HEK293 (cell line): ENCODE data around the gene SLC49A3.

ENCODE experiments used
- CTCF ChIA-PET: fragments of 350-600 bp; formaldehyde crosslinking; extraction: SDS; loops from one replicate; lab custom pipeline; 2021; ENCODE audit warnings: antibody characterized with exemption; lab: Yijun Ruan, JAX
- POLR2A ChIA-PET: fragments of 300-600 bp; formaldehyde crosslinking; extraction: SDS; loops from one replicate; lab custom pipeline; 2020; ENCODE audit warnings: antibody characterized with exemption, inconsistent platforms; lab: Yijun Ruan, JAX
- H3K27ac ChIP-seq: fragments of 200-500 bp; sonication (Bioruptor generic); 2 replicates; pipeline ENCODE4 v1.5.1; 2014; ENCODE audit warnings: low read depth, low read length, control low read depth, inconsistent platforms; ENCODE audit errors: extremely low read depth
- H3K36me3 ChIP-seq, 2 experiments: fragments of 200-500 bp in 1 of 2; sonication (Bioruptor generic) in 1 of 2; 1 replicate in 1 of 2; 2 replicates in 1 of 2; pipeline ENCODE4 v1.5.1; 2014 to 2017; ENCODE audit warnings: inconsistent platforms in 2 of 2, low read length in 2 of 2; ENCODE audit not compliant: control insufficient read depth in 2 of 2, insufficient read depth in 1 of 2
- H3K4me1 ChIP-seq: fragments of 200-500 bp; sonication (Bioruptor generic); 2 replicates; pipeline ENCODE4 v1.5.1; 2014; ENCODE audit warnings: mild to moderate bottlenecking, low read length, inconsistent platforms; ENCODE audit not compliant: control insufficient read depth, insufficient read depth
- H3K4me3 ChIP-seq: 2 replicates; pipeline ENCODE4 v1.5.1; 2011; ENCODE audit warnings: low read depth, mild to moderate bottlenecking, control low read depth, low read length, moderate library complexity
- H3K9me3 ChIP-seq: fragments of 200-500 bp; sonication (Bioruptor generic); 2 replicates; pipeline ENCODE4 v1.5.1; 2014; ENCODE audit warnings: low read depth, low read length, inconsistent platforms; ENCODE audit not compliant: control insufficient read depth, insufficient read depth
- BCL11B ChIP-seq: fragments of 450-650 bp; formaldehyde crosslinking; IDR thresholded peaks from 2 replicates; pipeline ENCODE4 v1.5.1; 2016; ENCODE audit warnings: low read depth, missing biosample characterization, missing genetic modification characterization
- HOXD13 ChIP-seq: sonication (generic); formaldehyde crosslinking; IDR thresholded peaks from 2 replicates; pipeline ENCODE4 v1.8.0; 2022; ENCODE audit warnings: missing genetic modification reagents, borderline replicate concordance
- KLF10 ChIP-seq: fragments of 450-650 bp; IDR thresholded peaks from 2 replicates; pipeline ENCODE4 v1.5.1; 2018; ENCODE audit warnings: missing biosample characterization, mild to moderate bottlenecking, missing genetic modification characterization
- KLF8 ChIP-seq: fragments of 450-650 bp; formaldehyde crosslinking; IDR thresholded peaks from 2 replicates; pipeline ENCODE4 v1.5.1; 2016; ENCODE audit warnings: missing biosample characterization, missing genetic modification characterization
- KLF9 ChIP-seq: fragments of 450-650 bp; formaldehyde crosslinking; IDR thresholded peaks from 2 replicates; pipeline ENCODE4 v1.5.1; 2016; ENCODE audit warnings: missing biosample characterization, missing genetic modification characterization, low read depth
- MEIS1 ChIP-seq: sonication (generic); formaldehyde crosslinking; IDR thresholded peaks from 2 replicates; pipeline ENCODE4 v1.8.1; 2022; ENCODE audit warnings: missing genetic modification reagents, mild to moderate bottlenecking, borderline replicate concordance
- MZF1 ChIP-seq: fragments of 450-650 bp; formaldehyde crosslinking; IDR thresholded peaks from 2 replicates; pipeline ENCODE4 v1.5.1; 2017; ENCODE audit warnings: missing biosample characterization, missing genetic modification characterization, borderline replicate concordance
- OSR2 ChIP-seq: fragments of 450-650 bp; formaldehyde crosslinking; IDR thresholded peaks from 2 replicates; pipeline ENCODE4 v1.5.1; 2016; ENCODE audit warnings: missing biosample characterization, missing genetic modification characterization
- SP3 ChIP-seq: fragments of 450-650 bp; formaldehyde crosslinking; IDR thresholded peaks from 2 replicates; pipeline ENCODE4 v1.5.1; 2016; ENCODE audit warnings: missing biosample characterization, missing genetic modification characterization
- SP7 ChIP-seq: fragments of 450-650 bp; formaldehyde crosslinking; IDR thresholded peaks from 2 replicates; pipeline ENCODE4 v1.5.1; 2016; ENCODE audit warnings: missing biosample characterization, missing genetic modification characterization
- TRIM28 ChIP-seq: IDR thresholded peaks from 2 replicates; pipeline ENCODE4 v1.6.1; 2011; ENCODE audit warnings: low read length, control low read depth, borderline replicate concordance
- ZFP37 ChIP-seq: fragments of 450-650 bp; formaldehyde crosslinking; IDR thresholded peaks from 2 replicates; pipeline ENCODE4 v1.5.1; 2016; ENCODE audit warnings: missing biosample characterization, missing genetic modification characterization
- ZFP69B ChIP-seq: fragments of 450-650 bp; formaldehyde crosslinking; IDR thresholded peaks from 2 replicates; pipeline ENCODE4 v1.5.1; 2016; ENCODE audit warnings: missing biosample characterization, missing genetic modification characterization
- ZNF169 ChIP-seq: fragments of 450-650 bp; formaldehyde crosslinking; IDR thresholded peaks from 2 replicates; pipeline ENCODE4 v1.5.1; 2016; ENCODE audit warnings: missing biosample characterization, missing genetic modification characterization
- ZNF223 ChIP-seq: fragments of 450-650 bp; formaldehyde crosslinking; IDR thresholded peaks from 2 replicates; pipeline ENCODE4 v1.5.1; 2016; ENCODE audit warnings: missing biosample characterization, missing genetic modification characterization
- ZNF23 ChIP-seq: fragments of 450-650 bp; formaldehyde crosslinking; IDR thresholded peaks from 2 replicates; pipeline ENCODE4 v1.5.1; 2016; ENCODE audit warnings: missing biosample characterization, missing genetic modification characterization, borderline replicate concordance
- ZNF239 ChIP-seq: fragments of 450-650 bp; formaldehyde crosslinking; IDR thresholded peaks from 2 replicates; pipeline ENCODE4 v1.5.1; 2016; ENCODE audit warnings: missing biosample characterization, missing genetic modification characterization
- ZNF292 ChIP-seq: fragments of 450-650 bp; formaldehyde crosslinking; IDR thresholded peaks from 2 replicates; pipeline ENCODE4 v1.5.1; 2016; ENCODE audit warnings: low read depth, missing biosample characterization, missing genetic modification characterization, borderline replicate concordance
- ZNF514 ChIP-seq: fragments of 450-650 bp; formaldehyde crosslinking; IDR thresholded peaks from 2 replicates; pipeline ENCODE4 v1.5.1; 2016; ENCODE audit warnings: missing biosample characterization, missing genetic modification characterization
- ZNF571 ChIP-seq: fragments of 450-650 bp; formaldehyde crosslinking; IDR thresholded peaks from 2 replicates; pipeline ENCODE4 v1.5.0; 2017; ENCODE audit warnings: missing biosample characterization, missing genetic modification characterization
- ZNF585B ChIP-seq: fragments of 450-650 bp; formaldehyde crosslinking; IDR thresholded peaks from 2 replicates; pipeline ENCODE4 v1.5.1; 2016; ENCODE audit warnings: missing biosample characterization, missing genetic modification characterization
- ZNF600 ChIP-seq: fragments of 450-650 bp; formaldehyde crosslinking; IDR thresholded peaks from 2 replicates; pipeline ENCODE4 v1.5.1; 2016; ENCODE audit warnings: missing biosample characterization, missing genetic modification characterization
- ZNF623 ChIP-seq: fragments of 450-650 bp; formaldehyde crosslinking; IDR thresholded peaks from 2 replicates; pipeline ENCODE4 v1.5.1; 2016; ENCODE audit warnings: missing biosample characterization, missing genetic modification characterization
- ZNF664 ChIP-seq: fragments of 450-650 bp; formaldehyde crosslinking; IDR thresholded peaks from 2 replicates; pipeline ENCODE4 v1.5.1; 2016; ENCODE audit warnings: missing biosample characterization, missing genetic modification characterization
- ZNF843 ChIP-seq: fragments of 450-650 bp; formaldehyde crosslinking; IDR thresholded peaks from 2 replicates; pipeline ENCODE4 v1.5.1; 2016; ENCODE audit warnings: missing biosample characterization, missing genetic modification characterization
- ZSCAN23 ChIP-seq: fragments of 450-650 bp; formaldehyde crosslinking; IDR thresholded peaks from 2 replicates; pipeline ENCODE4 v1.5.1; 2016; ENCODE audit warnings: missing biosample characterization, missing genetic modification characterization
- TF ChIP-seq, protein P1 (sequence below): fragments of 450-650 bp; formaldehyde crosslinking; IDR thresholded peaks from 2 replicates; pipeline ENCODE4 v1.5.1; 2017; ENCODE audit warnings: missing biosample characterization, missing genetic modification characterization
- TF ChIP-seq, protein P2 (sequence below): fragments of 450-650 bp; formaldehyde crosslinking; IDR thresholded peaks from 2 replicates; pipeline ENCODE4 v1.5.1; 2017; ENCODE audit warnings: missing biosample characterization, missing genetic modification characterization
- TF ChIP-seq, protein P3 (sequence below): fragments of 450-650 bp; formaldehyde crosslinking; IDR thresholded peaks from 2 replicates; pipeline ENCODE4 v1.5.1; 2016; ENCODE audit warnings: missing biosample characterization, missing genetic modification characterization
- TF ChIP-seq, protein P4 (sequence below): fragments of 450-650 bp; formaldehyde crosslinking; IDR thresholded peaks from 2 replicates; pipeline ENCODE4 v1.5.1; 2017; ENCODE audit warnings: missing biosample characterization, missing genetic modification characterization
- TF ChIP-seq, protein P5 (sequence below): fragments of 450-650 bp; formaldehyde crosslinking; IDR thresholded peaks from 2 replicates; pipeline ENCODE4 v1.5.1; 2016; ENCODE audit warnings: missing biosample characterization, missing genetic modification characterization

Gene SLC49A3

DNA sequence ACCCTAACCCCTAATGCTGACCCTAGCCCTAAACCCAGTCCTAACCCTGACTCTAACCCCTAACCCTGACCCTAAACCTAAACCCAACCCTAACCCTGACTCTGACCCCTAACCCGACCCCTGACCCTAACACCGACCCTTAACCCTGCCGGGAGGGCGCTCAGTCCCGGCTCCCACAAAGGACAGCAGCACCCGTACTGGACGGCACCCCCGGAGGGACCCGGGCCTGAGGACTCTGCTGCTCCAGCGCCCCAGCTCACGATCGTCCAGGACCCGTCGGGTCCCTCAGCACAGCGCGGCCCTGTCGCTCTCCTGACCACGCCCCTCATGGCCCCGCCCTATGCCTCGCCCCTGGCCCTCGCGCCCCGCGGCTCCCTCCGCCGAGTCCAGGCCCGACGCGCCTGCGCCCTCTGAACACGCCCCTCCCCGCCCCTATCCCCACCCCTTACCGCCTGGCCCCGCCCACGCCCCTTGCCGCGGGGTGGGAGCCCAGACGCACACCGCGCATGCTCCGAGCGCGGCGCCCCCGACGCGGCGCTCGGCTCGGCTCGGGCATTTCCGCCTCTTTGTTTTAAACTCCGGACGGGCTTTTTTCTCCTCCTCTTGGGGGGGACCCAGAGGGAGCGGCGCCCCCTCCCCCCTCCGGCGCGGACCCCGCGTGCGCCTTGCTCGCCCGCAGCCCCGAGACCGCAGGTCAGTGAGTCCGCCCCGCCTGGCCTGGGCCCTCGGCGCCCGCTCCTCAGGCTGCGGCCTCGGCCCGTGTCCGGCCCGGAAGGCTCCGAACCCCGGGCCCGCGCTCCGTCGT, 16.5 kb upstream of the SLC49A3 start, which contains the start of gene PCGF3:
Gene PCGF3 (plus strand): TSS at position 555 of the 805 bp plus-strand sequence. CDS start 27,849 bp downstream, outside the sequence.
- no peaks in the 10 kb centered on the region for H3K9me3 ChIP-seq
- ChIA-PET CTCF (no interaction called here), POLR2A (interaction anchor here (0.6 kb wide), 1 partner anchor 31 kb away, joined by 4 read pairs; the partner anchor contains the start of genes ATP5ME and MYL5)
- H3K4me1 ChIP-seq, result no peaks in the 10 kb centered on the region
- peaks cover 0 to 22% of the 10 kb centered on the region in 2 experiments; a peak in 1 of 3 replicates for H3K36me3 ChIP-seq
- H3K27ac ChIP-seq, result peak within 1 kb of the TSS; percentile 81; the same call in 1 of the 2 replicates
- H3K4me3 ChIP-seq, result peak within 1 kb of the TSS; percentile 70
- peak; percentile 100 for TF ChIP-seq BCL11B
- no peak for TF ChIP-seq MZF1 (tag by site-specific recombination)
- TF ChIP-seq ZSCAN23 (tag by site-specific recombination), result no peak
- TF ChIP-seq, protein P1, sequence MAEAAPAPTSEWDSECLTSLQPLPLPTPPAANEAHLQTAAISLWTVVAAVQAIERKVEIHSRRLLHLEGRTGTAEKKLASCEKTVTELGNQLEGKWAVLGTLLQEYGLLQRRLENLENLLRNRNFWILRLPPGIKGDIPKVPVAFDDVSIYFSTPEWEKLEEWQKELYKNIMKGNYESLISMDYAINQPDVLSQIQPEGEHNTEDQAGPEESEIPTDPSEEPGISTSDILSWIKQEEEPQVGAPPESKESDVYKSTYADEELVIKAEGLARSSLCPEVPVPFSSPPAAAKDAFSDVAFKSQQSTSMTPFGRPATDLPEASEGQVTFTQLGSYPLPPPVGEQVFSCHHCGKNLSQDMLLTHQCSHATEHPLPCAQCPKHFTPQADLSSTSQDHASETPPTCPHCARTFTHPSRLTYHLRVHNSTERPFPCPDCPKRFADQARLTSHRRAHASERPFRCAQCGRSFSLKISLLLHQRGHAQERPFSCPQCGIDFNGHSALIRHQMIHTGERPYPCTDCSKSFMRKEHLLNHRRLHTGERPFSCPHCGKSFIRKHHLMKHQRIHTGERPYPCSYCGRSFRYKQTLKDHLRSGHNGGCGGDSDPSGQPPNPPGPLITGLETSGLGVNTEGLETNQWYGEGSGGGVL (tag by site-specific recombination), result peak; percentile 50; the same call in 1 of the 2 replicates
- TF ChIP-seq OSR2 (tag by site-specific recombination), result no peak
- TF ChIP-seq KLF10 (tag by site-specific recombination), result 0 out of 2 replicates have a peak, but pooled peaks have one; percentile 29
- TF ChIP-seq ZNF585B, result no peak
- no peak for TF ChIP-seq ZFP37 (tag by site-specific recombination)
- TF ChIP-seq, protein P2, sequence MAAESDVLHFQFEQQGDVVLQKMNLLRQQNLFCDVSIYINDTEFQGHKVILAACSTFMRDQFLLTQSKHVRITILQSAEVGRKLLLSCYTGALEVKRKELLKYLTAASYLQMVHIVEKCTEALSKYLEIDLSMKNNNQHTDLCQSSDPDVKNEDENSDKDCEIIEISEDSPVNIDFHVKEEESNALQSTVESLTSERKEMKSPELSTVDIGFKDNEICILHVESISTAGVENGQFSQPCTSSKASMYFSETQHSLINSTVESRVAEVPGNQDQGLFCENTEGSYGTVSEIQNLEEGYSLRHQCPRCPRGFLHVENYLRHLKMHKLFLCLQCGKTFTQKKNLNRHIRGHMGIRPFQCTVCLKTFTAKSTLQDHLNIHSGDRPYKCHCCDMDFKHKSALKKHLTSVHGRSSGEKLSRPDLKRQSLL (tag by site-specific recombination), result peak; percentile 64; the same call in 1 of the 2 replicates
- TF ChIP-seq SP3 (tag by site-specific recombination), result peak; percentile 80
- TF ChIP-seq ZNF223 (tag by site-specific recombination), result no peak
- no peak for TF ChIP-seq HOXD13
- no peak for TF ChIP-seq ZNF843
- TF ChIP-seq KLF8 (tag by site-specific recombination), result peak; percentile 97
- TF ChIP-seq ZNF664 (tag by site-specific recombination), result no peak
- TF ChIP-seq ZFP69B (tag by site-specific recombination), result no peak
- TF ChIP-seq ZNF623 (tag by site-specific recombination), result no peak
- peak; percentile 92 for TF ChIP-seq KLF9 (tag by site-specific recombination)
- TF ChIP-seq SP7, result no peak
- TF ChIP-seq ZNF514, result no peak
- TF ChIP-seq ZNF571, result no peak
- no peak for TF ChIP-seq TRIM28
- 0 out of 2 replicates have a peak, but pooled peaks have one; percentile 24 for TF ChIP-seq ZNF600 (tag by site-specific recombination)
- TF ChIP-seq ZNF23 (tag by site-specific recombination), result no peak
- no peak for TF ChIP-seq ZNF169 (tag by site-specific recombination)
- TF ChIP-seq, protein P3, sequence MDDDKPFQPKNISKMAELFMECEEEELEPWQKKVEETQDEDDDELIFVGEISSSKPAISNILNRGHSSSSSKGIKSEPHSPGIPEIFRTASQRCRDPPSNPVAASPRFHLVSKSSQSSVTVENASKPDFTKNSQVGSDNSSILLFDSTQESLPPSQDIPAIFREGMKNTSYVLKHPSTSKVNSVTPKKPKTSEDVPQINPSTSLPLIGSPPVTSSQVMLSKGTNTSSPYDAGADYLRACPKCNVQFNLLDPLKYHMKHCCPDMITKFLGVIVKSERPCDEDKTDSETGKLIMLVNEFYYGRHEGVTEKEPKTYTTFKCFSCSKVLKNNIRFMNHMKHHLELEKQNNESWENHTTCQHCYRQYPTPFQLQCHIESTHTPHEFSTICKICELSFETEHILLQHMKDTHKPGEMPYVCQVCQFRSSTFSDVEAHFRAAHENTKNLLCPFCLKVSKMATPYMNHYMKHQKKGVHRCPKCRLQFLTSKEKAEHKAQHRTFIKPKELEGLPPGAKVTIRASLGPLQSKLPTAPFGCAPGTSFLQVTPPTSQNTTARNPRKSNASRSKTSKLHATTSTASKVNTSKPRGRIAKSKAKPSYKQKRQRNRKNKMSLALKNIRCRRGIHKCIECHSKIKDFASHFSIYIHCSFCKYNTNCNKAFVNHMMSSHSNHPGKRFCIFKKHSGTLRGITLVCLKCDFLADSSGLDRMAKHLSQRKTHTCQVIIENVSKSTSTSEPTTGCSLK (tag by site-specific recombination), result no peak
- TF ChIP-seq, protein P4, sequence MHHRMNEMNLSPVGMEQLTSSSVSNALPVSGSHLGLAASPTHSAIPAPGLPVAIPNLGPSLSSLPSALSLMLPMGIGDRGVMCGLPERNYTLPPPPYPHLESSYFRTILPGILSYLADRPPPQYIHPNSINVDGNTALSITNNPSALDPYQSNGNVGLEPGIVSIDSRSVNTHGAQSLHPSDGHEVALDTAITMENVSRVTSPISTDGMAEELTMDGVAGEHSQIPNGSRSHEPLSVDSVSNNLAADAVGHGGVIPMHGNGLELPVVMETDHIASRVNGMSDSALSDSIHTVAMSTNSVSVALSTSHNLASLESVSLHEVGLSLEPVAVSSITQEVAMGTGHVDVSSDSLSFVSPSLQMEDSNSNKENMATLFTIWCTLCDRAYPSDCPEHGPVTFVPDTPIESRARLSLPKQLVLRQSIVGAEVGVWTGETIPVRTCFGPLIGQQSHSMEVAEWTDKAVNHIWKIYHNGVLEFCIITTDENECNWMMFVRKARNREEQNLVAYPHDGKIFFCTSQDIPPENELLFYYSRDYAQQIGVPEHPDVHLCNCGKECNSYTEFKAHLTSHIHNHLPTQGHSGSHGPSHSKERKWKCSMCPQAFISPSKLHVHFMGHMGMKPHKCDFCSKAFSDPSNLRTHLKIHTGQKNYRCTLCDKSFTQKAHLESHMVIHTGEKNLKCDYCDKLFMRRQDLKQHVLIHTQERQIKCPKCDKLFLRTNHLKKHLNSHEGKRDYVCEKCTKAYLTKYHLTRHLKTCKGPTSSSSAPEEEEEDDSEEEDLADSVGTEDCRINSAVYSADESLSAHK (tag by site-specific recombination), result no peak
- no peak for TF ChIP-seq MEIS1
- TF ChIP-seq, protein P5, sequence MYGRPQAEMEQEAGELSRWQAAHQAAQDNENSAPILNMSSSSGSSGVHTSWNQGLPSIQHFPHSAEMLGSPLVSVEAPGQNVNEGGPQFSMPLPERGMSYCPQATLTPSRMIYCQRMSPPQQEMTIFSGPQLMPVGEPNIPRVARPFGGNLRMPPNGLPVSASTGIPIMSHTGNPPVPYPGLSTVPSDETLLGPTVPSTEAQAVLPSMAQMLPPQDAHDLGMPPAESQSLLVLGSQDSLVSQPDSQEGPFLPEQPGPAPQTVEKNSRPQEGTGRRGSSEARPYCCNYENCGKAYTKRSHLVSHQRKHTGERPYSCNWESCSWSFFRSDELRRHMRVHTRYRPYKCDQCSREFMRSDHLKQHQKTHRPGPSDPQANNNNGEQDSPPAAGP (tag by site-specific recombination), result no peak; the same call in 1 of the 2 replicates
- no peak for TF ChIP-seq ZNF292 (tag by site-specific recombination)
- TF ChIP-seq ZNF239 (tag by site-specific recombination), result no peak
